ENCODE data around the gene CASZ1. TPM values are rescaled to one million over a fixed set of nuclear protein-coding genes. Genes with fewer than 3 reads are reported as not detected.
A peak's percentile ranks its signal among the peaks of the same experiment; 100 is the strongest.

The CASZ1 gene
- polyA plus RNA-seq, 3 donors: 0.30 to 3.7 (median 0.50) TPM

DNA sequence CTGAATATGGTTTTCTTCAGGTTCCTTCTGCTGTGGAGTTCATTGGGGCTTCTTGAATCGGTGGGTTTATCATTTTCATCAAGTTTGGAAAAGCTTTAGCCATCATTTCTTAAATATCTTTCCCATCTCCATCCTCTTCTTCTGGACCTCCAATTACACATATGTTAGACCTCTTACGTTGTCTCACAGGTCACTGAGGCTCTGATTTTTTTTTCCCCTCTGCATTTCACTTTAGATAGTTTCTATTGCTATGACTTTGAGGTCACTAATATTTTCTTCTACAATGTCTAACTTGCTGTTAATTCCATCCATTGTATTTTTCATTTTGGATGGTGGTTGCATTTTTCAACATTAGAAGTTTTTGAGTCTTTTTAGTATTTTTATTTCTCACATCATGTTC, 47.3 kb upstream of the CASZ1 start:
- Histone ChIP-seq H4K20me1 (ENCODE audit: insufficient read depth, low read length) (no peaks in the 10 kb centered on the region), H3K36me3 (replicated peaks in 1 of 2; ENCODE audit: control insufficient read depth in 1 of 2, insufficient read depth in 2 of 2, low read length in 2 of 2) (no peaks in the 10 kb centered on the region), H3K27ac (ENCODE audit: low read depth in 1 of 2, low read length in 2 of 2) (no peak overlapping the region), H3K9ac (ENCODE audit: insufficient read depth, low read length, poor library complexity, severe bottlenecking) (no peak overlapping the region), H2AFZ (ENCODE audit: insufficient read depth, low read depth, low read length, poor library complexity, severe bottlenecking) (no peak overlapping the region), H3K4me3 (replicated peaks in 1 of 3; ENCODE audit: low read depth in 2 of 3, low read length in 3 of 3) (no peak overlapping the region), H3K79me2 (ENCODE audit: insufficient read depth, low read length) (no peaks in the 10 kb centered on the region), H3K9me3 (replicated peaks in 1 of 2; ENCODE audit: control insufficient read depth in 1 of 2, insufficient read depth in 1 of 2, low read length in 2 of 2) (peaks cover 5 to 8% of the 10 kb centered on the region in 2 donors), H3K4me1 (ENCODE audit: control insufficient read depth in 1 of 2, insufficient read depth in 2 of 2, low read length in 2 of 2) (no peaks in the 10 kb centered on the region), H3K4me2 (replicated peaks; ENCODE audit: extremely low read depth, low read length, poor library complexity, severe bottlenecking) (no peak overlapping the region), H3K27me3 (ENCODE audit: control insufficient read depth in 2 of 2, insufficient read depth in 2 of 2, low read length in 2 of 2) (no peaks in the 10 kb centered on the region)
- Mint-ChIP-seq H3K27me3 (ENCODE audit: low read depth in 3 of 3) (peaks cover 4 to 14% (median 4%) of the 10 kb centered on the region in 3 donors), H3K4me1 (no peaks in the 10 kb centered on the region), H3K27ac (no peak overlapping the region), H3K4me3 (no peak overlapping the region), H3K9me3 (peaks cover 6 to 23% (median 11%) of the 10 kb centered on the region in 7 donors), H3K36me3 (no peaks in the 10 kb centered on the region)
- intact Hi-C loops (cut with micrococcal nuclease): no loop called here
- TF ChIP-seq, protein P1, sequence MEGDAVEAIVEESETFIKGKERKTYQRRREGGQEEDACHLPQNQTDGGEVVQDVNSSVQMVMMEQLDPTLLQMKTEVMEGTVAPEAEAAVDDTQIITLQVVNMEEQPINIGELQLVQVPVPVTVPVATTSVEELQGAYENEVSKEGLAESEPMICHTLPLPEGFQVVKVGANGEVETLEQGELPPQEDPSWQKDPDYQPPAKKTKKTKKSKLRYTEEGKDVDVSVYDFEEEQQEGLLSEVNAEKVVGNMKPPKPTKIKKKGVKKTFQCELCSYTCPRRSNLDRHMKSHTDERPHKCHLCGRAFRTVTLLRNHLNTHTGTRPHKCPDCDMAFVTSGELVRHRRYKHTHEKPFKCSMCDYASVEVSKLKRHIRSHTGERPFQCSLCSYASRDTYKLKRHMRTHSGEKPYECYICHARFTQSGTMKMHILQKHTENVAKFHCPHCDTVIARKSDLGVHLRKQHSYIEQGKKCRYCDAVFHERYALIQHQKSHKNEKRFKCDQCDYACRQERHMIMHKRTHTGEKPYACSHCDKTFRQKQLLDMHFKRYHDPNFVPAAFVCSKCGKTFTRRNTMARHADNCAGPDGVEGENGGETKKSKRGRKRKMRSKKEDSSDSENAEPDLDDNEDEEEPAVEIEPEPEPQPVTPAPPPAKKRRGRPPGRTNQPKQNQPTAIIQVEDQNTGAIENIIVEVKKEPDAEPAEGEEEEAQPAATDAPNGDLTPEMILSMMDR (IDR thresholded peaks at IDR 0.05): no peak
- no CpG with 5 or more reads among the region's 2 CpGs for WGBS (ENCODE audit: insufficient coverage)
- DNase-seq: no peak

DNA sequence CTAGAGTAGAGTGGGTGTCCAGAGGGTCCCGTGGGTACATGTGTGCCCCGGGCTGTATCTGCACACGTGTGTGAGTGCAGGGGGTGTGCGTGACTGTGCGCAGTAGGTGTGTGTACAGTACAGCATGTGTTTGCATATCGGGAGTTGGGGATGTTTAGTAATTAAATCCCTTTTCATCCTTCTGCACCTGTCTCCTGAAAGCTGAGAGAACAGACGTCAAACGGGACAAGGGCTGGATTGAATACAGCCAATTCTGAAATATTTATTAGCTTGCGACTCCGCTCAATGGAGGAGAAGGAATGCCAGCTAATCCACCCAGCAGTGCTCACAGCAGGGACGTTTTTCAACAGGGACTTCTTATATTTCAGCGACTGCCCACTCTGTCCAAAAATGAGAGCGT, 44.7 kb upstream of the CASZ1 start:
- 95% methylated on average over 11 of the region's 13 CpGs for WGBS (ENCODE audit: insufficient coverage)
- no peaks in the 10 kb centered on the region for H3K4me1 ChIP-seq (ENCODE audit: control insufficient read depth in 1 of 2, insufficient read depth in 2 of 2, low read length in 2 of 2)
- no peak overlapping the region for H3K9ac ChIP-seq (ENCODE audit: insufficient read depth, low read length, poor library complexity, severe bottlenecking)
- TF ChIP-seq, protein P1 (IDR thresholded peaks at IDR 0.05): no peak
- peaks cover 0 to 11% of the 10 kb centered on the region in 2 donors for H3K27me3 ChIP-seq (ENCODE audit: control insufficient read depth in 2 of 2, insufficient read depth in 2 of 2, low read length in 2 of 2)
- no peak overlapping the region for H3K27ac ChIP-seq (ENCODE audit: low read depth in 1 of 2, low read length in 2 of 2)
- H3K36me3 Mint-ChIP-seq: no peaks in the 10 kb centered on the region
- H3K27ac Mint-ChIP-seq: no peak overlapping the region
- intact Hi-C loops (cut with micrococcal nuclease): no loop called here
- H2AFZ ChIP-seq (ENCODE audit: insufficient read depth, low read depth, low read length, poor library complexity, severe bottlenecking): no peak overlapping the region
- H3K9me3 Mint-ChIP-seq: peaks cover 6 to 18% (median 12%) of the 10 kb centered on the region in 7 donors
- H3K4me3 ChIP-seq (replicated peaks in 1 of 3; ENCODE audit: low read depth in 2 of 3, low read length in 3 of 3): no peak overlapping the region
- H3K4me3 Mint-ChIP-seq: peak overlapping the region in 1 of 2 donors; percentile 4
- no peaks in the 10 kb centered on the region for H3K4me1 Mint-ChIP-seq
- H3K79me2 ChIP-seq (ENCODE audit: insufficient read depth, low read length): no peaks in the 10 kb centered on the region
- peaks cover 5 to 8% of the 10 kb centered on the region in 2 donors for H3K9me3 ChIP-seq (replicated peaks in 1 of 2; ENCODE audit: control insufficient read depth in 1 of 2, insufficient read depth in 1 of 2, low read length in 2 of 2)
- H3K4me2 ChIP-seq (replicated peaks; ENCODE audit: extremely low read depth, low read length, poor library complexity, severe bottlenecking): no peak overlapping the region
- H3K36me3 ChIP-seq (replicated peaks in 1 of 2; ENCODE audit: control insufficient read depth in 1 of 2, insufficient read depth in 2 of 2, low read length in 2 of 2): no peaks in the 10 kb centered on the region
- peaks cover 14 to 30% (median 18%) of the 10 kb centered on the region in 3 donors for H3K27me3 Mint-ChIP-seq (ENCODE audit: low read depth in 3 of 3)
- no peaks in the 10 kb centered on the region for H4K20me1 ChIP-seq (ENCODE audit: insufficient read depth, low read length)
- no peak for DNase-seq

All from CD14-positive monocyte (primary cell).